IMR-90 (cell line): ENCODE results near the gene GRIFIN. TPM values are rescaled to one million over a fixed set of nuclear protein-coding genes. Genes with fewer than 3 reads are reported as not detected.

Source experiments
- ATAC-seq: fragments of 200-7000 bp; cut with Tn5 transposase; 2 replicates; pipeline ENCODE4 v1.9.1; 2020; ENCODE audit warnings: low read depth, mild to moderate bottlenecking, moderate library complexity
- BruUV-seq: library from RNA; stranded (reverse); fragments of 400-500 nt; replicated peaks from 2 replicates; lab custom pipeline; 2021; lab: Mats Ljungman, UMichigan
- CTCF ChIA-PET: fragments of 300-600 bp; formaldehyde crosslinking; extraction: SDS; loops from one replicate; lab custom pipeline; 2021; ENCODE audit warnings: antibody characterized with exemption; lab: Yijun Ruan, JAX
- POLR2A ChIA-PET: fragments of 300-600 bp; sonication (Branson Sonifier 250); formaldehyde crosslinking; loops from one replicate; lab custom pipeline; 2022; ENCODE audit warnings: antibody characterized with exemption; ENCODE audit not compliant: unreplicated experiment; lab: Charles Lee
- DNase-seq: peaks from one replicate; pipeline ENCODE4 v3.0.0; 2013
- H2AFZ ChIP-seq: replicated peaks from 2 replicates; pipeline ENCODE3; 2013; ENCODE audit warnings: low read length, mild to moderate bottlenecking; ENCODE audit not compliant: poor library complexity
- H2AK5ac ChIP-seq: 2 replicates; pipeline ENCODE4 v1.6.1; 2013; ENCODE audit warnings: low read depth, low read length, inconsistent platforms
- H2AK9ac ChIP-seq: replicated peaks from 2 replicates; pipeline ENCODE3; 2013; ENCODE audit warnings: mild to moderate bottlenecking, low read depth, low read length, moderate library complexity; ENCODE audit not compliant: poor library complexity
- H2BK120ac ChIP-seq: 2 replicates; pipeline ENCODE4 v1.6.1; 2013; ENCODE audit warnings: low read depth, low read length, inconsistent platforms
- H2BK15ac ChIP-seq: 3 replicates; pipeline ENCODE4 v1.6.1; 2013; ENCODE audit warnings: low read depth, low read length, inconsistent platforms
- H2BK20ac ChIP-seq: 2 replicates; pipeline ENCODE4 v1.6.1; 2013; ENCODE audit warnings: low read depth, mild to moderate bottlenecking, inconsistent platforms, low read length, moderate library complexity
- H2BK5ac ChIP-seq: 2 replicates; pipeline ENCODE4 v1.6.1; 2013; ENCODE audit warnings: mild to moderate bottlenecking, low read depth, low read length, inconsistent platforms; ENCODE audit not compliant: poor library complexity, severe bottlenecking
- H3K14ac ChIP-seq: replicated peaks from 2 replicates; pipeline ENCODE4 v1.6.1; 2013; ENCODE audit warnings: low read depth, low read length, inconsistent platforms
- H3K18ac ChIP-seq: 2 replicates; pipeline ENCODE4 v1.6.1; 2013; ENCODE audit warnings: low read depth, low read length, control low read depth
- H3K23ac ChIP-seq: 2 replicates; pipeline ENCODE4 v1.6.1; 2013; ENCODE audit warnings: low read depth, low read length, inconsistent platforms
- H3K27ac ChIP-seq: 2 replicates; pipeline ENCODE4 v1.5.1; 2013; ENCODE audit warnings: mild to moderate bottlenecking, control low read depth, low read length; ENCODE audit not compliant: insufficient read depth
- H3K27me3 ChIP-seq: 2 replicates; pipeline ENCODE4 v1.6.1; 2013; ENCODE audit warnings: low read length; ENCODE audit not compliant: control insufficient read depth, insufficient read depth
- H3K36me3 ChIP-seq: 2 replicates; pipeline ENCODE4 v1.6.1; 2013; ENCODE audit warnings: low read length, mixed read lengths; ENCODE audit not compliant: control insufficient read depth, insufficient read depth
- H3K4ac ChIP-seq: 2 replicates; pipeline ENCODE4 v1.6.1; 2013; ENCODE audit warnings: low read depth, low read length, inconsistent platforms
- H3K4me1 ChIP-seq: 2 replicates; pipeline ENCODE4 v1.6.1; 2013; ENCODE audit warnings: low read length, mixed read lengths; ENCODE audit not compliant: control insufficient read depth, insufficient read depth
- H3K4me2 ChIP-seq: 2 replicates; pipeline ENCODE4 v1.6.1; 2013; ENCODE audit warnings: low read depth, mild to moderate bottlenecking, control low read depth, low read length, moderate library complexity
- H3K4me3 ChIP-seq: 2 replicates; pipeline ENCODE4 v1.5.1; 2013; ENCODE audit warnings: low read depth, mild to moderate bottlenecking, control low read depth, low read length, moderate library complexity; ENCODE audit not compliant: insufficient read depth
- H3K56ac ChIP-seq: 2 replicates; pipeline ENCODE4 v1.6.1; 2013; ENCODE audit warnings: low read length, inconsistent platforms; ENCODE audit not compliant: insufficient read depth; ENCODE audit errors: extremely low read depth
- H3K79me1 ChIP-seq, 2 experiments: 2 replicates each; pipeline ENCODE4 v1.6.1; 2013; ENCODE audit warnings: low read length in 2 of 2, inconsistent platforms in 1 of 2, low read depth in 1 of 2
- H3K9ac ChIP-seq: 2 replicates; pipeline ENCODE4 v1.6.1; 2013; ENCODE audit warnings: low read depth, low read length, control low read depth
- H3K9me1 ChIP-seq: 2 replicates; pipeline ENCODE4 v1.6.1; 2013; ENCODE audit warnings: low read length, inconsistent platforms; ENCODE audit not compliant: insufficient read depth
- H3K9me3 ChIP-seq: 2 replicates; pipeline ENCODE4 v1.6.1; 2013; ENCODE audit warnings: low read length; ENCODE audit not compliant: control insufficient read depth, insufficient read depth
- H4K20me1 ChIP-seq: 2 replicates; pipeline ENCODE4 v1.6.1; 2013; ENCODE audit warnings: low read length, inconsistent platforms; ENCODE audit not compliant: insufficient read depth
- H4K5ac ChIP-seq: 2 replicates; pipeline ENCODE4 v1.6.1; 2013; ENCODE audit warnings: mild to moderate bottlenecking, low read depth, low read length, control low read depth
- H4K8ac ChIP-seq, 2 experiments: 2 replicates each; pipeline ENCODE4 v1.6.1; 2013; ENCODE audit warnings: low read depth in 2 of 2, low read length in 2 of 2, control low read depth in 1 of 2, inconsistent platforms in 1 of 2
- H4K91ac ChIP-seq: 2 replicates; pipeline ENCODE4 v1.6.1; 2013; ENCODE audit warnings: low read depth, low read length, inconsistent platforms; ENCODE audit not compliant: insufficient read depth
- BHLHE40 ChIP-seq: fragments of 150-350 bp; IDR thresholded peaks from 2 replicates; pipeline ENCODE4 v1.6.1; 2016; ENCODE audit warnings: mild to moderate bottlenecking, low read depth, low read length
- CEBPB ChIP-seq: IDR thresholded peaks from 2 replicates; pipeline ENCODE4 v1.6.1; 2012; ENCODE audit warnings: low read depth, low read length, improper control_type of control experiment
- CHD1 ChIP-seq: IDR thresholded peaks from 2 replicates; pipeline ENCODE4 v1.6.1; 2012; ENCODE audit warnings: low read depth, low read length, improper control_type of control experiment
- ELK1 ChIP-seq: fragments of 150-350 bp; IDR thresholded peaks from 2 replicates; pipeline ENCODE4 v1.6.1; 2016; ENCODE audit warnings: low read depth, mild to moderate bottlenecking, low read length, moderate library complexity, borderline replicate concordance
- FOS ChIP-seq: fragments of 150-350 bp; IDR thresholded peaks from 2 replicates; pipeline ENCODE4 v1.6.1; 2016; ENCODE audit warnings: low read depth, low read length
- MAFK ChIP-seq: IDR thresholded peaks from 2 replicates; pipeline ENCODE4 v1.6.1; 2012; ENCODE audit warnings: low read depth, low read length, improper control_type of control experiment
- MAZ ChIP-seq: IDR thresholded peaks from 2 replicates; pipeline ENCODE4 v1.6.1; 2012; ENCODE audit warnings: low read depth, mild to moderate bottlenecking, low read length, improper control_type of control experiment, moderate library complexity, borderline replicate concordance
- MXI1 ChIP-seq: IDR thresholded peaks from 2 replicates; pipeline ENCODE4 v1.6.1; 2012; ENCODE audit warnings: low read depth, mild to moderate bottlenecking, low read length, moderate library complexity, borderline replicate concordance
- NFE2L2 ChIP-seq: fragments of 150-350 bp; IDR thresholded peaks from 2 replicates; pipeline ENCODE4 v1.6.1; 2016; ENCODE audit warnings: low read depth, mild to moderate bottlenecking, low read length
- POLR2A ChIP-seq: IDR thresholded peaks from 2 replicates; pipeline ENCODE4 v1.6.1; 2012; ENCODE audit warnings: mild to moderate bottlenecking, low read depth, low read length
- RAD21 ChIP-seq: IDR thresholded peaks from 2 replicates; pipeline ENCODE4 v1.6.1; 2012; ENCODE audit warnings: low read length, improper control_type of control experiment
- RCOR1 ChIP-seq: IDR thresholded peaks from 2 replicates; pipeline ENCODE4 v1.6.1; 2012; ENCODE audit warnings: mild to moderate bottlenecking, low read length, improper control_type of control experiment; ENCODE audit not compliant: insufficient replicate concordance
- RFX5 ChIP-seq: IDR thresholded peaks from 2 replicates; pipeline ENCODE4 v1.8.0; 2012; ENCODE audit warnings: low read depth, mild to moderate bottlenecking, low read length, moderate library complexity
- SMC3 ChIP-seq: fragments of 150-350 bp; IDR thresholded peaks from 2 replicates; pipeline ENCODE4 v1.6.1; 2016; ENCODE audit warnings: low read depth, mild to moderate bottlenecking, antibody characterized with exemption, low read length, moderate library complexity
- USF2 ChIP-seq: fragments of 150-350 bp; IDR thresholded peaks from 2 replicates; pipeline ENCODE4 v1.6.1; 2017; ENCODE audit warnings: mild to moderate bottlenecking, antibody characterized with exemption, low read length, low read depth
- WGBS, 2 experiments: methylation state at CpG; one replicate each; pipeline versions ENCODE4 v1.1.5 to v1.1.7; 2013; ENCODE audit warnings: missing lambda C conversion rate in 2 of 2; ENCODE audit not compliant: insufficient read length in 1 of 2; ENCODE audit errors: extremely low coverage in 2 of 2; 5-methylcytosine and 5-hydroxymethylcytosine counted together
- dilution Hi-C: fragments of 300-500 bp; cut with HindIII; formaldehyde crosslinking; loops from one replicate; pipeline ENCODE4 v1.14.3; 2018; ENCODE audit warnings: low sequenced_read_pairs; ENCODE audit not compliant: unreplicated experiment
- in situ Hi-C: fragments of 300-500 bp; cut with MboI; formaldehyde crosslinking; loops from 3 replicates; pipeline ENCODE4 v1.14.3; 2019; ENCODE audit warnings: low sequenced_read_pairs, inconsistent platforms, mixed read lengths
- intact Hi-C: fragments of 100-400 bp; cut with micrococcal nuclease; formaldehyde crosslinking; loops from 2 replicates; pipeline ENCODE4 v1.10.0; 2022
- polyA plus RNA-seq, 3 experiments: library from polyadenylated mRNA; depleted of rRNA; stranded (reverse); fragments of >200 nt; gene quantifications; 2 replicates each; pipeline ENCODE4 v1.2.3, GENCODE V29; 2012; ENCODE audit warnings: low replicate concordance in 1 of 3
- total RNA-seq: library from RNA; depleted of rRNA; stranded (reverse); fragments of >200 nt; gene quantifications from 2 replicates; pipeline ENCODE4 v1.2.3, GENCODE V29; 2012
- TF ChIP-seq, protein P1 (sequence below): conservative IDR thresholded peaks from 2 replicates; pipeline ENCODE4 v1.5.1; 2012; ENCODE audit warnings: mild to moderate bottlenecking, low read depth, low read length, improper control_type of control experiment

The GRIFIN gene
- total and polyA plus RNA-seq, 2 of the 4 experiments (the other 2 are of a cell fraction) = not detected

DNA sequence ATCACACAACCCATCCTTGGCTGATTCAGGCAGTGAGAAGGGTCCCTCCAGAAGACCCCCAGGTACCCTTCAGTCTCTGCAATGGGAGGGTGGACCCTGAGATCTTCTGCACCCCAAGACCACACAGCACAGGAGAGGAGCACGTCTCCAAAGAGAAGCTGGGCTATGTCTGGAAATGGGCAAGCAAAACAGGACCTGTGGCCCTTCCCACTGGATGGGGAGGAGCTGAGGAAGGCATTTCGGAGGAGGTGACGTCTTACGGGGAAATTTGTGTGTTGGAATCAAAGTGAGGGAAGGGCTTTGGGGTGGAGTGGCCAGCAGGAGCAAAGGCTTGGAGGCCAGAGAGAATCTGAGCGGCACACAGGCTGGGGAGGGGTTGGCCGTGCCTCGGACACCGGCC is 16.5 kb downstream of the GRIFIN start:
- WGBS, 2 experiments = 89% methylated on average over 3 of the region's 8 CpGs; no CpG with 5 or more reads in 1 of the 2 experiments
- ATAC-seq = no peak
- BruUV-seq = no TSS peak

More for the DNA sequence above, 16.5 kb downstream of the GRIFIN start:
- H3K79me1 ChIP-seq = no peaks in the 10 kb centered on the region
- H2AFZ ChIP-seq = no peak overlapping the region
- intact Hi-C loops = loop anchor here (10.0 kb wide), 1 partner anchor 55 kb away; the partner anchor contains the start of gene CHST12
- H3K36me3 ChIP-seq = no peaks in the 10 kb centered on the region
- DNase-seq = no peak
- dilution Hi-C loops = no loop called here
- no peak overlapping the region for H3K18ac ChIP-seq
- no peak overlapping the region for H3K23ac ChIP-seq
- H4K8ac ChIP-seq = no peak overlapping the region
- H4K20me1 ChIP-seq = no peaks in the 10 kb centered on the region
- no peaks in the 10 kb centered on the region for H3K27me3 ChIP-seq
- no peaks in the 10 kb centered on the region; the same call in 1 of the 2 replicates for H3K4me1 ChIP-seq
- no peak overlapping the region for H3K4me3 ChIP-seq
- no peak overlapping the region for H3K4me2 ChIP-seq
- H2BK5ac ChIP-seq = no peak overlapping the region
- no peak overlapping the region for H2AK5ac ChIP-seq
- H2BK120ac ChIP-seq = no peak overlapping the region
- 0 out of 2 replicates have a peak, but pooled peaks cover 5% of the 10 kb centered on the region for H3K9me1 ChIP-seq
- in situ Hi-C loops = no loop called here
- H3K56ac ChIP-seq = no peak overlapping the region
- H3K9ac ChIP-seq = no peak overlapping the region
- H4K91ac ChIP-seq = no peak overlapping the region
- POLR2A ChIA-PET = no interaction called here
- H3K4ac ChIP-seq = no peak overlapping the region
- no peak overlapping the region for H2BK15ac ChIP-seq
- TF ChIP-seq CHD1 = no peak
- no peak for TF ChIP-seq RFX5
- TF ChIP-seq MAFK = no peak
- TF ChIP-seq RCOR1 = no peak
- no peak for TF ChIP-seq RAD21
- no peak for TF ChIP-seq ELK1
- TF ChIP-seq USF2 = no peak
- TF ChIP-seq CEBPB = no peak
- TF ChIP-seq SMC3 = no peak
- TF ChIP-seq POLR2A = no peak
- no peak for TF ChIP-seq MXI1
- TF ChIP-seq, protein P1, sequence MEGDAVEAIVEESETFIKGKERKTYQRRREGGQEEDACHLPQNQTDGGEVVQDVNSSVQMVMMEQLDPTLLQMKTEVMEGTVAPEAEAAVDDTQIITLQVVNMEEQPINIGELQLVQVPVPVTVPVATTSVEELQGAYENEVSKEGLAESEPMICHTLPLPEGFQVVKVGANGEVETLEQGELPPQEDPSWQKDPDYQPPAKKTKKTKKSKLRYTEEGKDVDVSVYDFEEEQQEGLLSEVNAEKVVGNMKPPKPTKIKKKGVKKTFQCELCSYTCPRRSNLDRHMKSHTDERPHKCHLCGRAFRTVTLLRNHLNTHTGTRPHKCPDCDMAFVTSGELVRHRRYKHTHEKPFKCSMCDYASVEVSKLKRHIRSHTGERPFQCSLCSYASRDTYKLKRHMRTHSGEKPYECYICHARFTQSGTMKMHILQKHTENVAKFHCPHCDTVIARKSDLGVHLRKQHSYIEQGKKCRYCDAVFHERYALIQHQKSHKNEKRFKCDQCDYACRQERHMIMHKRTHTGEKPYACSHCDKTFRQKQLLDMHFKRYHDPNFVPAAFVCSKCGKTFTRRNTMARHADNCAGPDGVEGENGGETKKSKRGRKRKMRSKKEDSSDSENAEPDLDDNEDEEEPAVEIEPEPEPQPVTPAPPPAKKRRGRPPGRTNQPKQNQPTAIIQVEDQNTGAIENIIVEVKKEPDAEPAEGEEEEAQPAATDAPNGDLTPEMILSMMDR = no peak
- TF ChIP-seq FOS = no peak
- TF ChIP-seq NFE2L2 = no peak
- no peak for TF ChIP-seq MAZ
- TF ChIP-seq BHLHE40 = no peak
- no peak overlapping the region for H4K5ac ChIP-seq
- peaks cover 3% of the 10 kb centered on the region for H3K9me3 ChIP-seq
- no peak overlapping the region for H3K14ac ChIP-seq
- H3K27ac ChIP-seq = no peak overlapping the region
- CTCF ChIA-PET = interaction anchor here (0.7 to 1.1 kb wide), 2 partner anchors 9 to 273 kb away, joined by 3 read pairs; no protein-coding TSS in a partner anchor
- no peak overlapping the region for H2BK20ac ChIP-seq
- H2AK9ac ChIP-seq = no peak overlapping the region
